ENCODE data around the gene ERFL. TPM values are rescaled to one million over a fixed set of nuclear protein-coding genes. Genes with fewer than 3 reads are reported as not detected.

The ERFL gene
- total and polyA plus RNA-seq, 2 of the 4 experiments (the other 2 are of a cell fraction): not detected

DNA sequence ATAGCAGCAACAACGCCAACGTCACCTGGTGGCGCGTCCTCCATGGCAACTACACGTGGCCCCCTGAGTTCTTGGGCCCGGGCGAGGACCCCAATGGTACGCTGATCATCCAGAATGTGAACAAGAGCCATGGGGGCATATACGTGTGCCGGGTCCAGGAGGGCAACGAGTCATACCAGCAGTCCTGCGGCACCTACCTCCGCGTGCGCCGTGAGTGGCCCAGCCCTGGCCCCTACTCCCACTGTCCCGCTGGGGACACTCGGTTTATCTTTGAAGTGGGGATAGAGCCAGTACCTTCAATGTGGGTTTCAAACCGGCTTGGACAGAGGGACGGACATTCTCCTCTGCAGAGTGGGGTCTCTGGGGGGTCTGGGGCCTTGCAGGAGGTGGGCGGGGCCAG lies 49.2 kb downstream of the ERFL start:
- dilution Hi-C loops (cut with HindIII; ENCODE audit: low sequenced_read_pairs, unreplicated experiment) (no loop called here), in situ Hi-C loops (cut with MboI; ENCODE audit: low sequenced_read_pairs) (no loop called here), intact Hi-C loops (cut with micrococcal nuclease) (no loop called here)
- Histone ChIP-seq H3K9ac (ENCODE audit: low read depth, low read length) (no peak overlapping the region), H2BK120ac (ENCODE audit: low read depth, low read length) (no peak overlapping the region), H3K36me3 (ENCODE audit: control insufficient read depth, insufficient read depth, low read length) (no peaks in the 10 kb centered on the region), H4K8ac (ENCODE audit: low read depth in 2 of 2, low read length in 2 of 2) (no peak overlapping the region), H2BK5ac (ENCODE audit: low read depth, low read length, poor library complexity, severe bottlenecking) (no peak overlapping the region), H3K9me3 (ENCODE audit: control insufficient read depth, insufficient read depth, low read length) (no peaks in the 10 kb centered on the region), H3K4me2 (ENCODE audit: low read depth, low read length) (no peak overlapping the region), H2AK5ac (ENCODE audit: low read depth, low read length) (no peak overlapping the region), H3K14ac (replicated peaks; ENCODE audit: low read depth, low read length) (no peak overlapping the region), H3K27ac (ENCODE audit: insufficient read depth, low read length) (no peak overlapping the region), H4K91ac (ENCODE audit: insufficient read depth, low read depth, low read length) (no peak overlapping the region), H3K56ac (ENCODE audit: extremely low read depth, insufficient read depth, low read length) (no peak overlapping the region), H3K4me3 (ENCODE audit: insufficient read depth, low read depth, low read length) (no peak overlapping the region), H3K9me1 (ENCODE audit: insufficient read depth, low read length) (peaks cover 3% of the 10 kb centered on the region; the same call in 1 of the 2 replicates), H3K23ac (ENCODE audit: low read depth, low read length) (no peak overlapping the region), H4K20me1 (ENCODE audit: insufficient read depth, low read length) (no peaks in the 10 kb centered on the region), H3K18ac (ENCODE audit: low read depth, low read length) (no peak overlapping the region), H3K4me1 (ENCODE audit: control insufficient read depth, insufficient read depth, low read length) (no peaks in the 10 kb centered on the region), H3K79me1 (ENCODE audit: low read depth in 1 of 2, low read length in 2 of 2) (peaks cover 6 to 7% of the 10 kb centered on the region in 2 experiments; a peak in 1 of 4 replicates), H2BK15ac (ENCODE audit: low read depth, low read length) (no peak overlapping the region), H2AFZ (replicated peaks; ENCODE audit: low read length, poor library complexity) (no peak overlapping the region), H2AK9ac (replicated peaks; ENCODE audit: low read depth, low read length, poor library complexity) (no peak overlapping the region), H2BK20ac (ENCODE audit: low read depth, low read length) (no peak overlapping the region), H4K5ac (ENCODE audit: low read depth, low read length) (no peak overlapping the region), H3K4ac (ENCODE audit: low read depth, low read length) (no peak overlapping the region), H3K27me3 (ENCODE audit: control insufficient read depth, insufficient read depth, low read length) (peaks cover 15% of the 10 kb centered on the region; the same call in 1 of the 2 replicates)
- ATAC-seq (ENCODE audit: low read depth): no peak
- TF ChIP-seq MXI1 (IDR thresholded peaks at IDR 0.05; ENCODE audit: borderline replicate concordance, low read depth, low read length) (no peak), CEBPB (IDR thresholded peaks at IDR 0.05; ENCODE audit: low read depth, low read length) (no peak), RFX5 (IDR thresholded peaks at IDR 0.05; ENCODE audit: low read depth, low read length) (no peak), MAFK (IDR thresholded peaks at IDR 0.05; ENCODE audit: low read depth, low read length) (no peak), POLR2A (IDR thresholded peaks at IDR 0.05; ENCODE audit: low read depth, low read length) (no peak), RAD21 (IDR thresholded peaks at IDR 0.05; ENCODE audit: low read length) (no peak), CHD1 (IDR thresholded peaks at IDR 0.05; ENCODE audit: low read depth, low read length) (no peak), SMC3 (IDR thresholded peaks at IDR 0.05; ENCODE audit: low read depth, low read length) (no peak), NFE2L2 (IDR thresholded peaks at IDR 0.05; ENCODE audit: low read depth, low read length) (no peak), FOS (IDR thresholded peaks at IDR 0.05; ENCODE audit: low read depth, low read length) (no peak), BHLHE40 (IDR thresholded peaks at IDR 0.05; ENCODE audit: low read depth, low read length) (no peak), MAZ (IDR thresholded peaks at IDR 0.05; ENCODE audit: borderline replicate concordance, low read depth, low read length) (no peak), RCOR1 (IDR thresholded peaks at IDR 0.05; ENCODE audit: insufficient replicate concordance, low read length) (no peak)
- TF ChIP-seq, protein P1, sequence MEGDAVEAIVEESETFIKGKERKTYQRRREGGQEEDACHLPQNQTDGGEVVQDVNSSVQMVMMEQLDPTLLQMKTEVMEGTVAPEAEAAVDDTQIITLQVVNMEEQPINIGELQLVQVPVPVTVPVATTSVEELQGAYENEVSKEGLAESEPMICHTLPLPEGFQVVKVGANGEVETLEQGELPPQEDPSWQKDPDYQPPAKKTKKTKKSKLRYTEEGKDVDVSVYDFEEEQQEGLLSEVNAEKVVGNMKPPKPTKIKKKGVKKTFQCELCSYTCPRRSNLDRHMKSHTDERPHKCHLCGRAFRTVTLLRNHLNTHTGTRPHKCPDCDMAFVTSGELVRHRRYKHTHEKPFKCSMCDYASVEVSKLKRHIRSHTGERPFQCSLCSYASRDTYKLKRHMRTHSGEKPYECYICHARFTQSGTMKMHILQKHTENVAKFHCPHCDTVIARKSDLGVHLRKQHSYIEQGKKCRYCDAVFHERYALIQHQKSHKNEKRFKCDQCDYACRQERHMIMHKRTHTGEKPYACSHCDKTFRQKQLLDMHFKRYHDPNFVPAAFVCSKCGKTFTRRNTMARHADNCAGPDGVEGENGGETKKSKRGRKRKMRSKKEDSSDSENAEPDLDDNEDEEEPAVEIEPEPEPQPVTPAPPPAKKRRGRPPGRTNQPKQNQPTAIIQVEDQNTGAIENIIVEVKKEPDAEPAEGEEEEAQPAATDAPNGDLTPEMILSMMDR (conservative IDR thresholded peaks at IDR 0.05; ENCODE audit: low read depth, low read length): no peak
- TF ChIP-seq, protein P2, sequence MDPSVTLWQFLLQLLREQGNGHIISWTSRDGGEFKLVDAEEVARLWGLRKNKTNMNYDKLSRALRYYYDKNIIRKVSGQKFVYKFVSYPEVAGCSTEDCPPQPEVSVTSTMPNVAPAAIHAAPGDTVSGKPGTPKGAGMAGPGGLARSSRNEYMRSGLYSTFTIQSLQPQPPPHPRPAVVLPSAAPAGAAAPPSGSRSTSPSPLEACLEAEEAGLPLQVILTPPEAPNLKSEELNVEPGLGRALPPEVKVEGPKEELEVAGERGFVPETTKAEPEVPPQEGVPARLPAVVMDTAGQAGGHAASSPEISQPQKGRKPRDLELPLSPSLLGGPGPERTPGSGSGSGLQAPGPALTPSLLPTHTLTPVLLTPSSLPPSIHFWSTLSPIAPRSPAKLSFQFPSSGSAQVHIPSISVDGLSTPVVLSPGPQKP (IDR thresholded peaks at IDR 0.05; ENCODE audit: borderline replicate concordance, low read depth, low read length): no peak
- TF ChIP-seq, protein P3, sequence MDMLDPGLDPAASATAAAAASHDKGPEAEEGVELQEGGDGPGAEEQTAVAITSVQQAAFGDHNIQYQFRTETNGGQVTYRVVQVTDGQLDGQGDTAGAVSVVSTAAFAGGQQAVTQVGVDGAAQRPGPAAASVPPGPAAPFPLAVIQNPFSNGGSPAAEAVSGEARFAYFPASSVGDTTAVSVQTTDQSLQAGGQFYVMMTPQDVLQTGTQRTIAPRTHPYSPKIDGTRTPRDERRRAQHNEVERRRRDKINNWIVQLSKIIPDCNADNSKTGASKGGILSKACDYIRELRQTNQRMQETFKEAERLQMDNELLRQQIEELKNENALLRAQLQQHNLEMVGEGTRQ (IDR thresholded peaks at IDR 0.05; ENCODE audit: low read depth, low read length): no peak
- WGBS, 2 experiments (ENCODE audit: extremely low coverage in 2 of 2, insufficient read length in 1 of 2): 88% methylated on average over 8 of the region's 21 CpGs; no CpG with 5 or more reads in 1 of the 2 experiments
- ChIA-PET CTCF (no interaction called here), POLR2A (ENCODE audit: unreplicated experiment) (no interaction called here)
- no TSS peak for BruUV-seq (replicated peaks)
- no peak for DNase-seq

All from IMR-90 (cell line).